Small intestine (tissue), 7 donors: ENCODE data around the gene IQSEC2. TPM values are rescaled to one million over a fixed set of nuclear protein-coding genes. Genes with fewer than 3 reads are reported as not detected.

Experiments used
- DNase-seq, 2 donors: peaks; one replicate each; pipeline versions ENCODE4 v3.0.0 to v3.0.0-alpha.2; 2013
- FAIRE-seq: peaks from 2 replicates; lab custom pipeline; 2012; peaks lifted over from hg19 to GRCh38; lab: Jason Lieb, UNC
- H3K27ac ChIP-seq, 3 donors: one replicate each; pipeline ENCODE4 v1.5.1; 2013; ENCODE audit warnings: low read length in 2 of 3, mild to moderate bottlenecking in 2 of 3, control low read depth in 1 of 3, inconsistent platforms in 1 of 3, low read depth in 1 of 3, moderate library complexity in 1 of 3
- H3K27me3 ChIP-seq, 3 donors: one replicate each; pipeline ENCODE4 v1.6.1; 2013; ENCODE audit warnings: low read length in 3 of 3, inconsistent platforms in 1 of 3; ENCODE audit not compliant: control insufficient read depth in 3 of 3, insufficient read depth in 3 of 3
- H3K36me3 ChIP-seq, 3 donors: one replicate each; pipeline ENCODE4 v1.6.1; 2013; ENCODE audit warnings: low read length in 3 of 3, inconsistent platforms in 1 of 3, low read depth in 1 of 3, mild to moderate bottlenecking in 1 of 3, moderate library complexity in 1 of 3; ENCODE audit not compliant: control insufficient read depth in 3 of 3, insufficient read depth in 2 of 3
- H3K4me1 ChIP-seq, 3 donors: one replicate each; pipeline ENCODE4 v1.6.1; 2013; ENCODE audit warnings: low read length in 2 of 3, inconsistent platforms in 1 of 3, low read depth in 1 of 3, mild to moderate bottlenecking in 1 of 3, moderate library complexity in 1 of 3; ENCODE audit not compliant: control insufficient read depth in 3 of 3, insufficient read depth in 2 of 3
- H3K4me3 ChIP-seq, 3 donors: one replicate each; pipeline ENCODE4 v1.5.1; 2013; ENCODE audit warnings: low read length in 3 of 3, control low read depth in 1 of 3, inconsistent platforms in 1 of 3, low read depth in 1 of 3, mild to moderate bottlenecking in 1 of 3, moderate library complexity in 1 of 3
- H3K9me3 ChIP-seq, 2 donors: one replicate each; pipeline ENCODE4 v1.6.1; 2013; ENCODE audit warnings: low read depth in 1 of 2, low read length in 1 of 2; ENCODE audit not compliant: control insufficient read depth in 2 of 2, insufficient read depth in 1 of 2
- WGBS, 3 donors: extraction: QIAGEN DNeasy Blood & Tissue Kit; methylation state at CpG; one replicate each; pipeline ENCODE4 v1.1.7; 2013; 5-methylcytosine and 5-hydroxymethylcytosine counted together
- polyA plus RNA-seq, 4 donors: library from polyadenylated mRNA; stranded (reverse) in 3 of 4; unstranded in 1 of 4; fragments of 200-250 nt in 3 of 4; fragments of 120-200 nt in 1 of 4; gene quantifications; one replicate each; pipeline versions ENCODE4 v1.2.1 to v1.2.3, GENCODE V29; 2013
- donor health status: healthy with polysubstance abuse.
- donor health status: control.
- donor health status: control.
- donor health status: Bipolar disorder and iron deficiency.
- donor health status: healthy.

The IQSEC2 gene
- polyA plus RNA-seq, 4 donors: 14.9 to 44.5 (median 27.4) TPM

- 1 to 3% (median 3%) methylated on average over 8 of the region's 8 CpGs for WGBS, 3 donors
- peak; percentile 90 for FAIRE-seq
Observed at GRCh38 chrX:53312946-53313727, 31.8 kb upstream of the IQSEC2 start.

GRCh38 chrX:53309837-53310236 is 28.5 kb upstream of the IQSEC2 start:
- DNase-seq (no peak), FAIRE-seq (no peak)

More at GRCh38 chrX:53312946-53313727, 31.8 kb upstream of the IQSEC2 start:
- Histone ChIP-seq H3K4me3 (no peak overlapping the region), H3K36me3 (no peaks in the 10 kb centered on the region), H3K27me3 (no peaks in the 10 kb centered on the region), H3K4me1 (no peaks in the 10 kb centered on the region), H3K9me3 (peaks cover 0 to 5% of the 10 kb centered on the region in 2 donors), H3K27ac (no peak overlapping the region)
- DNase-seq: peak; percentile 53 to 56

GRCh38 chrX:53308836-53309235 is 27.5 kb upstream of the IQSEC2 start:
- Histone ChIP-seq H3K9me3 (peaks cover 0 to 5% of the 10 kb centered on the region in 2 donors), H3K4me3 (no peak overlapping the region), H3K27ac (no peak overlapping the region), H3K27me3 (no peaks in the 10 kb centered on the region), H3K4me1 (no peaks in the 10 kb centered on the region), H3K36me3 (no peaks in the 10 kb centered on the region)
- DNase-seq (no peak), FAIRE-seq (no peak)
- 87 to 94% (median 93%) methylated on average over 4 of the region's 4 CpGs for WGBS, 3 donors

More at GRCh38 chrX:53309837-53310236, 28.5 kb upstream of the IQSEC2 start:
- no peaks in the 10 kb centered on the region for H3K36me3 ChIP-seq
- H3K9me3 ChIP-seq: peaks cover 0 to 5% of the 10 kb centered on the region in 2 donors
- no peaks in the 10 kb centered on the region for H3K4me1 ChIP-seq
- H3K4me3 ChIP-seq: no peak overlapping the region
- no peaks in the 10 kb centered on the region for H3K27me3 ChIP-seq
- H3K27ac ChIP-seq: no peak overlapping the region
- 80 to 88% (median 84%) methylated on average over 7 of the region's 7 CpGs for WGBS, 3 donors

- WGBS, 3 donors: 73 to 85% (median 81%) methylated on average over 8 to 9 of the region's 9 CpGs
- no peaks in the 10 kb centered on the region for H3K4me1 ChIP-seq
- H3K36me3 ChIP-seq: no peaks in the 10 kb centered on the region
- no peak for FAIRE-seq
- no peaks in the 10 kb centered on the region for H3K27me3 ChIP-seq
- peak overlapping the region in 1 of 3 donors; percentile 31 for H3K27ac ChIP-seq
- H3K9me3 ChIP-seq: peaks cover 0 to 5% of the 10 kb centered on the region in 2 donors
- DNase-seq: no peak
- no peak overlapping the region for H3K4me3 ChIP-seq
Observed at GRCh38 chrX:53305996-53306937, 24.9 kb upstream of the IQSEC2 start.

GRCh38 chrX:53305219-53305995 is 24.0 kb upstream of the IQSEC2 start:
- no peak overlapping the region for H3K27ac ChIP-seq
- H3K4me3 ChIP-seq: no peak overlapping the region
- H3K9me3 ChIP-seq: peaks cover 0 to 5% of the 10 kb centered on the region in 2 donors
- H3K27me3 ChIP-seq: no peaks in the 10 kb centered on the region
- WGBS, 3 donors: 77 to 89% (median 87%) methylated on average over 8 of the region's 8 CpGs
- no peaks in the 10 kb centered on the region for H3K36me3 ChIP-seq
- FAIRE-seq: no peak
- H3K4me1 ChIP-seq: no peaks in the 10 kb centered on the region
- DNase-seq: no peak

- H3K4me1 ChIP-seq: no peaks in the 10 kb centered on the region
- FAIRE-seq: no peak
- H3K9me3 ChIP-seq: no peaks in the 10 kb centered on the region
- no peaks in the 10 kb centered on the region for H3K36me3 ChIP-seq
- 83 to 97% (median 95%) methylated on average over 5 of the region's 5 CpGs for WGBS, 3 donors
- no peaks in the 10 kb centered on the region for H3K27me3 ChIP-seq
- no peak for DNase-seq
- no peak overlapping the region for H3K27ac ChIP-seq
- no peak overlapping the region for H3K4me3 ChIP-seq
Observed at GRCh38 chrX:53303195-53303594, 21.8 kb upstream of the IQSEC2 start.

GRCh38 chrX:53300157-53300556 is 18.8 kb upstream of the IQSEC2 start:
- Histone ChIP-seq H3K27ac (no peak overlapping the region), H3K9me3 (no peaks in the 10 kb centered on the region), H3K4me1 (no peaks in the 10 kb centered on the region), H3K36me3 (no peaks in the 10 kb centered on the region), H3K27me3 (no peaks in the 10 kb centered on the region), H3K4me3 (no peak overlapping the region)
- DNase-seq: no peak
- no peak for FAIRE-seq
- WGBS, 3 donors: 71 to 95% (median 85%) methylated on average over 3 of the region's 3 CpGs
